ENCODE measurements around the gene RSAD1.

RSAD1 gene

GRCh38 chr17:50458270-50458669, 20.4 kb upstream of the RSAD1 start:
- no peak for DNase-seq (ENCODE audit: low read depth)

- no peak for DNase-seq (ENCODE audit: low read depth)
Measured at GRCh38 chr17:50458701-50459676, 19.7 kb upstream of the RSAD1 start.

- DNase-seq (ENCODE audit: low read depth): no peak
Measured at GRCh38 chr17:50459756-50460155, 18.9 kb upstream of the RSAD1 start.

- no peak for DNase-seq (ENCODE audit: low read depth)
Measured at GRCh38 chr17:50460831-50461526, 17.7 kb upstream of the RSAD1 start.

- no peak for DNase-seq (ENCODE audit: low read depth)
Measured at GRCh38 chr17:50461550-50462132, 17.0 kb upstream of the RSAD1 start.

- no peak for DNase-seq (ENCODE audit: low read depth)
Measured at GRCh38 chr17:50462446-50462845, 16.2 kb upstream of the RSAD1 start.

- DNase-seq (ENCODE audit: low read depth): no peak
Measured at GRCh38 chr17:50464121-50464520, 14.5 kb upstream of the RSAD1 start.

GRCh38 chr17:50464736-50465135, 13.9 kb upstream of the RSAD1 start:
- no peak for DNase-seq (ENCODE audit: low read depth)

GRCh38 chr17:50465171-50465570, 13.5 kb upstream of the RSAD1 start:
- DNase-seq (ENCODE audit: low read depth): no peak

- no peak for DNase-seq (ENCODE audit: low read depth)
Measured at GRCh38 chr17:50465635-50466034, 13.0 kb upstream of the RSAD1 start.

GRCh38 chr17:50466371-50467113, 12.1 kb upstream of the RSAD1 start:
- DNase-seq (ENCODE audit: low read depth): no peak

- DNase-seq (ENCODE audit: low read depth): no peak
Measured at GRCh38 chr17:50467114-50467854, 11.4 kb upstream of the RSAD1 start.

GRCh38 chr17:50467855-50468303, 10.8 kb upstream of the RSAD1 start:
- no peak for DNase-seq (ENCODE audit: low read depth)

GRCh38 chr17:50468304-50469207, 10.1 kb upstream of the RSAD1 start, which contains the start of gene CHAD:
CHAD (minus strand) TSS chr17:50468880; CDS start chr17:50468813, 67 bp downstream.
- no peak for DNase-seq (ENCODE audit: low read depth)

GRCh38 chr17:50469208-50469605, 9.5 kb upstream of the RSAD1 start:
- no peak for DNase-seq (ENCODE audit: low read depth)

GRCh38 chr17:50469671-50470305, 8.9 kb upstream of the RSAD1 start:
- no peak for DNase-seq (ENCODE audit: low read depth)

GRCh38 chr17:50470426-50470825, 8.2 kb upstream of the RSAD1 start:
- no peak for DNase-seq (ENCODE audit: low read depth)

- no peak for DNase-seq (ENCODE audit: low read depth)
Measured at GRCh38 chr17:50471009-50471905, 7.4 kb upstream of the RSAD1 start.

GRCh38 chr17:50472286-50472685, 6.4 kb upstream of the RSAD1 start:
- no peak for DNase-seq (ENCODE audit: low read depth)
